Activated CD8-positive, alpha-beta T cell treated with anti-CD3 and anti-CD28 coated beads, Interleukin-2, amount 10 ng/mL, durations not matched to agents 7 days and 5 days (primary cell): ENCODE results near the gene SURF1. TPM values are rescaled to one million over a fixed set of nuclear protein-coding genes. Genes with fewer than 3 reads are reported as not detected.

Source experiments
- total RNA-seq, 2 experiments: library from RNA; stranded (reverse); gene quantifications; one replicate each; pipeline ENCODE4 v1.2.3, GENCODE V29; 2021

SURF1 gene
- total RNA-seq, 2 experiments from 2014 or later, result 37.4 to 39.1 TPM

Other genes starting within 250 kb of the SURF1 start
- gene RALGDS, start 235.2 kb downstream of the SURF1 start, total RNA-seq, result 100 to 1,000 TPM in 1 of 2 experiments, 10 to 100 TPM in 1; 85.7 to 102 TPM
- gene GBGT1, start 192.6 kb downstream of the SURF1 start, total RNA-seq, result 1 to 10 TPM; 3.1 to 4.1 TPM
- not detected for gene OBP2B, start 147.2 kb downstream of the SURF1 start, total RNA-seq
- gene ABO, start 81.3 kb downstream of the SURF1 start, total RNA-seq, result not detected
- 10 to 100 TPM; 20.1 to 21.4 TPM for gene SURF6, start 20.3 kb downstream of the SURF1 start, total RNA-seq
- 10 to 100 TPM; 29.1 to 29.6 TPM for gene MED22, start 8.4 kb downstream of the SURF1 start, total RNA-seq
- gene RPL7A, start 8.3 kb downstream of the SURF1 start, total RNA-seq, result 1,000 to 10,000 TPM; 1,894 to 1,933 TPM
- gene SURF2, start 63 bp upstream of the SURF1 start, total RNA-seq, result 10 to 100 TPM; 18.4 to 20.7 TPM
- 100 to 1,000 TPM; 175 to 176 TPM for gene SURF4, start 19.6 kb upstream of the SURF1 start, total RNA-seq
- under 1 TPM; 0.71 to 0.76 TPM for gene STKLD1, start 19.9 kb upstream of the SURF1 start, total RNA-seq
- gene REXO4, start 61.5 kb upstream of the SURF1 start, total RNA-seq, result 10 to 100 TPM; 23.6 to 25.7 TPM
- 1 to 10 TPM; 1.4 to 2.5 TPM for gene ADAMTS13, start 65.9 kb upstream of the SURF1 start, total RNA-seq
- 1 to 10 TPM; 1.3 to 2.4 TPM for gene CACFD1, start 103.5 kb upstream of the SURF1 start, total RNA-seq
- gene SLC2A6, start 122.6 kb upstream of the SURF1 start, total RNA-seq, result 10 to 100 TPM; 14.1 to 17.0 TPM
- gene MYMK, start 168.5 kb upstream of the SURF1 start, total RNA-seq, result not detected
- not detected for gene ADAMTSL2, start 178.2 kb upstream of the SURF1 start, total RNA-seq